DOHH2 (cell line): Measurements from ENCODE around the gene CEMIP.

Experiments used
- H3F3A ChIP-seq: fragments of 200-600 bp; sonication (generic), shearing (Covaris generic); 2 replicates; pipeline ENCODE4 v1.6.0; 2016; ENCODE audit warnings: antibody characterized with exemption, mild to moderate bottlenecking; ENCODE audit not compliant: control insufficient read depth, insufficient read depth
- H3K27ac ChIP-seq: fragments of 200-600 bp; sonication (generic); 2 replicates; pipeline ENCODE4 v1.5.1; 2014; ENCODE audit warnings: low read depth, mild to moderate bottlenecking, low read length, moderate library complexity
- H3K27me3 ChIP-seq: fragments of 200-600 bp; sonication (generic); 2 replicates; pipeline ENCODE4 v1.6.1; 2014; ENCODE audit warnings: mild to moderate bottlenecking, low read length, mixed read lengths; ENCODE audit not compliant: control insufficient read depth
- H3K36me3 ChIP-seq: fragments of 200-600 bp; sonication (generic); 2 replicates; pipeline ENCODE4 v1.6.1; 2014; ENCODE audit warnings: mild to moderate bottlenecking, low read length, moderate library complexity, mixed read lengths; ENCODE audit not compliant: control insufficient read depth
- H3K4me1 ChIP-seq: fragments of 200-600 bp; sonication (generic); 2 replicates; pipeline ENCODE4 v1.6.1; 2014; ENCODE audit warnings: mild to moderate bottlenecking, low read length, mixed read lengths; ENCODE audit not compliant: control insufficient read depth
- H3K4me2 ChIP-seq: fragments of 200-600 bp; sonication (generic); 2 replicates; pipeline ENCODE4 v1.6.0; 2014; ENCODE audit warnings: mild to moderate bottlenecking, low read length, moderate library complexity
- H3K4me3 ChIP-seq: fragments of 200-600 bp; sonication (generic); 2 replicates; pipeline ENCODE4 v1.5.1; 2014; ENCODE audit warnings: mild to moderate bottlenecking, low read length, mixed read lengths
- H3K79me2 ChIP-seq: fragments of 200-600 bp; sonication (generic); 2 replicates; pipeline ENCODE4 v1.6.1; 2014; ENCODE audit warnings: mild to moderate bottlenecking, low read length, mixed read lengths; ENCODE audit not compliant: control insufficient read depth
- H3K9me2 ChIP-seq: fragments of 200-600 bp; sonication (generic); replicated peaks from 2 replicates; pipeline ENCODE4 v1.6.1; 2014; ENCODE audit warnings: mild to moderate bottlenecking, low read length, mixed read lengths; ENCODE audit not compliant: control insufficient read depth
- H3K9me3 ChIP-seq: fragments of 200-600 bp; sonication (generic); 2 replicates; pipeline ENCODE4 v1.6.1; 2014; ENCODE audit warnings: antibody characterized with exemption, low read length, mixed read lengths; ENCODE audit not compliant: control insufficient read depth, insufficient read depth
- H4K20me1 ChIP-seq: fragments of 200-600 bp; sonication (generic); 2 replicates; pipeline ENCODE4 v1.6.0; 2014; ENCODE audit warnings: low read depth, mild to moderate bottlenecking, antibody characterized with exemption, low read length, moderate library complexity; ENCODE audit not compliant: control insufficient read depth, insufficient read depth
- CTCF ChIP-seq: fragments of 200-600 bp; sonication (generic); IDR thresholded peaks from one replicate; pipeline ENCODE4 v1.5.1; 2014; ENCODE audit warnings: antibody characterized with exemption, mild to moderate bottlenecking, low read depth, low read length; ENCODE audit not compliant: poor library complexity, severe bottlenecking
- EZH2phosphoT487 ChIP-seq: fragments of 200-600 bp; sonication (generic); IDR thresholded peaks from 2 replicates; pipeline ENCODE4 v1.6.1; 2017; ENCODE audit warnings: borderline replicate concordance, mild to moderate bottlenecking, antibody characterized with exemption, low read length, moderate library complexity, mixed read lengths

The CEMIP gene

GRCh38 chr15:80916056-80916455 is 136.9 kb downstream of the CEMIP start:
- Histone ChIP-seq H3K36me3 (no peaks in the 10 kb centered on the region), H3F3A (no peaks in the 10 kb centered on the region), H4K20me1 (no peaks in the 10 kb centered on the region), H3K79me2 (no peaks in the 10 kb centered on the region), H3K9me2 (no peaks in the 10 kb centered on the region), H3K4me3 (no peak overlapping the region), H3K9me3 (no peaks in the 10 kb centered on the region), H3K4me2 (no peak overlapping the region), H3K4me1 (no peaks in the 10 kb centered on the region), H3K27ac (no peak overlapping the region), H3K27me3 (no peaks in the 10 kb centered on the region)
- no peak for TF ChIP-seq CTCF
- no peak for TF ChIP-seq EZH2phosphoT487

GRCh38 chr15:80918196-80918783 is 139.1 kb downstream of the CEMIP start:
- TF ChIP-seq CTCF (no peak), EZH2phosphoT487 (no peak)
- Histone ChIP-seq H3K79me2 (no peaks in the 10 kb centered on the region), H3K4me1 (no peaks in the 10 kb centered on the region), H3K27ac (no peak overlapping the region), H3K27me3 (no peaks in the 10 kb centered on the region), H3K36me3 (no peaks in the 10 kb centered on the region), H3K4me2 (no peak overlapping the region), H3K9me3 (no peaks in the 10 kb centered on the region), H3K9me2 (no peaks in the 10 kb centered on the region), H3K4me3 (no peak overlapping the region), H4K20me1 (no peaks in the 10 kb centered on the region), H3F3A (no peaks in the 10 kb centered on the region)

GRCh38 chr15:80920271-80920699 is 141.1 kb downstream of the CEMIP start:
- no peak overlapping the region for H3K27ac ChIP-seq
- no peaks in the 10 kb centered on the region for H3K9me3 ChIP-seq
- H3F3A ChIP-seq = no peaks in the 10 kb centered on the region
- no peaks in the 10 kb centered on the region for H3K4me1 ChIP-seq
- no peak overlapping the region for H3K4me3 ChIP-seq
- no peaks in the 10 kb centered on the region for H3K79me2 ChIP-seq
- no peaks in the 10 kb centered on the region for H4K20me1 ChIP-seq
- no peak overlapping the region for H3K4me2 ChIP-seq
- no peaks in the 10 kb centered on the region for H3K36me3 ChIP-seq
- H3K27me3 ChIP-seq = no peaks in the 10 kb centered on the region
- no peak for TF ChIP-seq EZH2phosphoT487
- TF ChIP-seq CTCF = no peak
- no peaks in the 10 kb centered on the region for H3K9me2 ChIP-seq
